Mesendoderm (in vitro differentiated cells): Measurements from ENCODE around the gene OS9.
A peak's percentile ranks its signal among the peaks of the same experiment; 100 is the strongest.

Experiments used
- DNase-seq: peaks from one replicate; pipeline ENCODE4 v3.0.0; 2013
- H2AK5ac ChIP-seq: 2 replicates; pipeline ENCODE4 v1.6.1; 2013; ENCODE audit warnings: low read length, inconsistent platforms
- H2BK120ac ChIP-seq: 2 replicates; pipeline ENCODE4 v1.6.1; 2013; ENCODE audit warnings: low read depth, mild to moderate bottlenecking, low read length, moderate library complexity, mixed read lengths
- H2BK15ac ChIP-seq: replicated peaks from 2 replicates; pipeline ENCODE4 v1.6.1; 2013; ENCODE audit warnings: low read depth, mild to moderate bottlenecking, moderate library complexity
- H2BK5ac ChIP-seq: 2 replicates; pipeline ENCODE4 v1.6.1; 2013; ENCODE audit warnings: low read length, inconsistent platforms
- H3K18ac ChIP-seq: 2 replicates; pipeline ENCODE4 v1.6.1; 2013; ENCODE audit warnings: mild to moderate bottlenecking, low read length, mixed read lengths
- H3K23ac ChIP-seq: one replicate; pipeline ENCODE4 v1.6.1; 2013; ENCODE audit warnings: low read length
- H3K27ac ChIP-seq: 2 replicates; pipeline ENCODE4 v1.5.1; 2013; ENCODE audit warnings: low read depth, mild to moderate bottlenecking, inconsistent platforms, low read length, moderate library complexity
- H3K27me3 ChIP-seq: 2 replicates; pipeline ENCODE4 v1.6.1; 2013; ENCODE audit warnings: low read length, control low read depth, mild to moderate bottlenecking, inconsistent platforms; ENCODE audit not compliant: insufficient read depth, poor library complexity
- H3K36me3 ChIP-seq: 2 replicates; pipeline ENCODE4 v1.6.1; 2013; ENCODE audit warnings: low read length, inconsistent platforms; ENCODE audit not compliant: control insufficient read depth, insufficient read depth
- H3K4ac ChIP-seq: one replicate; pipeline ENCODE4 v1.6.1; 2013; ENCODE audit warnings: low read depth, mild to moderate bottlenecking, low read length, moderate library complexity
- H3K4me1 ChIP-seq: 2 replicates; pipeline ENCODE4 v1.6.1; 2013; ENCODE audit warnings: low read depth, low read length, inconsistent platforms; ENCODE audit not compliant: control insufficient read depth
- H3K4me2 ChIP-seq: 2 replicates; pipeline ENCODE4 v1.6.1; 2013; ENCODE audit warnings: low read length
- H3K4me3 ChIP-seq: 2 replicates; pipeline ENCODE4 v1.5.1; 2013; ENCODE audit warnings: mild to moderate bottlenecking, low read length
- H3K56ac ChIP-seq: one replicate; pipeline ENCODE4 v1.6.1; 2013; ENCODE audit warnings: low read length
- H3K79me1 ChIP-seq: 2 replicates; pipeline ENCODE4 v1.6.1; 2013; ENCODE audit warnings: low read length, inconsistent platforms
- H3K79me2 ChIP-seq: 2 replicates; pipeline ENCODE4 v1.6.1; 2013; ENCODE audit warnings: mild to moderate bottlenecking, low read length; ENCODE audit not compliant: control insufficient read depth, insufficient read depth
- H3K9ac ChIP-seq: 2 replicates; pipeline ENCODE4 v1.6.1; 2013; ENCODE audit warnings: low read length, inconsistent platforms
- H4K5ac ChIP-seq: one replicate; pipeline ENCODE4 v1.6.1; 2013; ENCODE audit warnings: low read length
- H4K8ac ChIP-seq: one replicate; pipeline ENCODE4 v1.6.1; 2013; ENCODE audit warnings: low read depth, mild to moderate bottlenecking, control low read depth, low read length, moderate library complexity
- WGBS: extraction: QIAGEN DNeasy Blood & Tissue Kit; methylation state at CpG from one replicate; pipeline ENCODE4 v1.1.7; 2013; ENCODE audit warnings: low lambda C conversion rate, missing lambda C conversion rate; ENCODE audit not compliant: insufficient coverage; ENCODE audit errors: extremely low coverage; 5-methylcytosine and 5-hydroxymethylcytosine counted together

Gene OS9

DNA sequence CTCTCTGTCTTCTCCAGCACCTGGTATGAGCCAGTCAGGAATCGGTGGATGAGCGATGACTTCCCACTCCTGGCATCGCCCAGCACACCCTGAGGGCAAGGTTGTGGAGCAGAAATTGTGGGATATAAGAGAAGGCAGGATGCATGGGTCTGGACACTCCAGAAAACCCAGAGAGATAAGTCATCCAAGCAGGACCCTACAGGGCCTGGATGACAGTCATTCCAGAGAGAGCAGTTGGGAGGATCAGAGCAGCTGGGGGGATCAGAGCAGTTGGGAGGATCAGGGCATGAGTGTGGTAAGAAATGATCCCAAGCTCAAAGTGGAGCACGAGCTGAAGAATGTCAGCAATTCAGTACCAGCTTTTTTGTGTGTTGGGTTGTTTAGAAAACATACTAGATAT, 40.7 kb downstream of the OS9 start:
- H3K18ac ChIP-seq: no peak overlapping the region
- no peak overlapping the region for H3K56ac ChIP-seq
- H3K23ac ChIP-seq: no peak overlapping the region
- H4K5ac ChIP-seq: no peak overlapping the region
- no peak overlapping the region for H3K9ac ChIP-seq
- H3K79me2 ChIP-seq: no peaks in the 10 kb centered on the region
- H3K4ac ChIP-seq: no peak overlapping the region
- peaks cover 2% of the 10 kb centered on the region for H3K4me1 ChIP-seq
- no peaks in the 10 kb centered on the region for H3K36me3 ChIP-seq
- no peaks in the 10 kb centered on the region for H3K79me1 ChIP-seq
- peaks cover 60% of the 10 kb centered on the region for H3K27me3 ChIP-seq
- no peak overlapping the region for H3K4me2 ChIP-seq
- H4K8ac ChIP-seq: no peak overlapping the region
- no peak overlapping the region for H2BK5ac ChIP-seq
- DNase-seq: no peak
- H3K27ac ChIP-seq: no peak overlapping the region
- H2AK5ac ChIP-seq: no peak overlapping the region
- WGBS: no CpG with 5 or more reads among the region's 4 CpGs
- H3K4me3 ChIP-seq: no peak overlapping the region
- H2BK15ac ChIP-seq: no peak overlapping the region
- no peak overlapping the region for H2BK120ac ChIP-seq

DNA sequence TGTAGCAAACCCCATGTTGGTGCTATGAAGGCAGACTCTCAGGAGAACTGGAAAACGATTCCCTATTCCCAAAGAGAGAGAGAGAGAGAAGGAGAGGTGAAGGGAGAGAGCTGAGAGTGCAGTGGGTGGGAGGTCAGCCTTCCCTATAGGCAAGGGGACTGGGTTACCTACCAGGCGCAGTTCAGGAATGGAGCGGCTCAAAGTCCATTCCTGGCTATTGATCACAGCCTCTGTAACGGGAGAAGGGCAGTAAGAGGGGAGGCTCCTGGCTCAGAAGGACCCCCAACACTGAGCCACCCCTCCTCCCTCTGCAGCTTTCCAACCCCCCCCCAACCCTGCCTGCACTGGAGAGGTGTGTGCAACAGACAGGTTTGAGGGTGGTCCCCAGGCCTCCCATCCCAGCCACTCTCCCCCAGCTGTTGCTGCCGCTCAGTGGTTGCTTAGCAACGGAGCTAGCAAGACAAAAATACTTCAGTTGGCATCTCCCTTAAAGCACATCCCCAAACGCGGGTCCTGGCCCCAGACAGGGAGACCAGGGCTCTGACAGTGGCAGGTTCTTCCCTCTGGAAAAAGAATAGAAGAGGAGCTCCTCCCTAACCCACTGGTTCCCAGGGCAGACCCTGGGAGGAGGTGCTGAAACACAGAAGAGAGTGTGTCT, 41.4 kb downstream of the OS9 start:
- Histone ChIP-seq H3K56ac (no peak overlapping the region), H2BK120ac (no peak overlapping the region), H3K79me1 (no peaks in the 10 kb centered on the region), H2AK5ac (no peak overlapping the region), H2BK5ac (no peak overlapping the region), H3K4me2 (no peak overlapping the region), H3K4me1 (peaks cover 2% of the 10 kb centered on the region), H2BK15ac (no peak overlapping the region), H3K27me3 (peaks cover 63% of the 10 kb centered on the region), H3K36me3 (no peaks in the 10 kb centered on the region), H3K18ac (no peak overlapping the region), H4K5ac (no peak overlapping the region), H3K9ac (no peak overlapping the region), H4K8ac (no peak overlapping the region), H3K4ac (no peak overlapping the region), H3K79me2 (no peaks in the 10 kb centered on the region), H3K23ac (no peak overlapping the region), H3K27ac (no peak overlapping the region), H3K4me3 (no peak overlapping the region)
- no CpG with 5 or more reads among the region's 8 CpGs for WGBS
- peak; percentile 56 for DNase-seq

DNA sequence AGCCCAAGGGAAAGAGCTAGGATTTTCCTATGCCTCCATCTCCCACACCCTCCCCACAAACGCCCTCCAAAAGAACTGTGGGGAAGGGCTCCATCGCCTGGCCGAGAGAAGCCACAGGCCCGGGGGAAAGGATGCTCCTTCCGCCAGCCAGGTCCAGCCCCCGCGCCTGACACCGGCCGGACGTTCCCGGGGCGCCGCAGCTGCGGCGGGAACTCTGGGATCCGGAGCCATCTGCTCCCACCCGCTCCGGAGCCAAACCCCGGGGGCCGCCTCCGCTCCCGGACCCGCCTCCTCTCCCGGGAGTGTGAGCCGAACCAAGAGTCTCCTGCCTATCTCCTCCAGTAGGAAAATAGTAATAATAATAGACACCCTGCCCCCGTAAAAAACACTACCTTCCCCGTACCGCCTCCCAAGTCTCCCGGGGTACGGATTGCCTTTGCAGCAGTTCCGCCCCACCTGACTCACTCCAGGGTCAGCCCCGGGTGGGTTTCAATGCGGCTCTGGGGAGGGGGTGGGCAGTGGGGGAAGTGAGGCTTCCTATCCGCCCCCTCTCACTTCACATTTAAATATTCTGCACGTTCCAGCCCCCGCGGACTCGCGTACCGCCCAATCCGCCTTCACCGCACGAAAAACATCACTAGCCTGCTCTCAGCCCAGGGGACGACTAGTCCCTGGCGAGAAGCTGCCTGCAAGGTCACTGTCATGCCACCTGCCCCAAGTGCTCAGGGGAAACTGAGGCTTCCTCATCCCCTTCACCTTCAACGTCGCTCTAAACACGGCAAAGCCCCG, 42.2 kb downstream of the OS9 start:
- no peak overlapping the region for H4K8ac ChIP-seq
- peaks cover 65% of the 10 kb centered on the region for H3K27me3 ChIP-seq
- H3K18ac ChIP-seq: no peak overlapping the region
- no peak overlapping the region for H3K4me3 ChIP-seq
- H3K4me1 ChIP-seq: peaks cover 2% of the 10 kb centered on the region
- no peaks in the 10 kb centered on the region for H3K36me3 ChIP-seq
- no peaks in the 10 kb centered on the region for H3K79me1 ChIP-seq
- no peak overlapping the region for H3K27ac ChIP-seq
- no peak overlapping the region for H2BK5ac ChIP-seq
- H2AK5ac ChIP-seq: no peak overlapping the region
- no peak overlapping the region for H2BK15ac ChIP-seq
- WGBS: no CpG with 5 or more reads among the region's 49 CpGs
- no peak overlapping the region for H3K4ac ChIP-seq
- no peak overlapping the region for H3K23ac ChIP-seq
- peak; percentile 83 for DNase-seq
- H2BK120ac ChIP-seq: no peak overlapping the region
- H3K56ac ChIP-seq: peak overlapping the region; percentile 34
- peak overlapping the region; percentile 18 for H3K4me2 ChIP-seq
- H4K5ac ChIP-seq: no peak overlapping the region
- H3K79me2 ChIP-seq: no peaks in the 10 kb centered on the region
- no peak overlapping the region for H3K9ac ChIP-seq

DNA sequence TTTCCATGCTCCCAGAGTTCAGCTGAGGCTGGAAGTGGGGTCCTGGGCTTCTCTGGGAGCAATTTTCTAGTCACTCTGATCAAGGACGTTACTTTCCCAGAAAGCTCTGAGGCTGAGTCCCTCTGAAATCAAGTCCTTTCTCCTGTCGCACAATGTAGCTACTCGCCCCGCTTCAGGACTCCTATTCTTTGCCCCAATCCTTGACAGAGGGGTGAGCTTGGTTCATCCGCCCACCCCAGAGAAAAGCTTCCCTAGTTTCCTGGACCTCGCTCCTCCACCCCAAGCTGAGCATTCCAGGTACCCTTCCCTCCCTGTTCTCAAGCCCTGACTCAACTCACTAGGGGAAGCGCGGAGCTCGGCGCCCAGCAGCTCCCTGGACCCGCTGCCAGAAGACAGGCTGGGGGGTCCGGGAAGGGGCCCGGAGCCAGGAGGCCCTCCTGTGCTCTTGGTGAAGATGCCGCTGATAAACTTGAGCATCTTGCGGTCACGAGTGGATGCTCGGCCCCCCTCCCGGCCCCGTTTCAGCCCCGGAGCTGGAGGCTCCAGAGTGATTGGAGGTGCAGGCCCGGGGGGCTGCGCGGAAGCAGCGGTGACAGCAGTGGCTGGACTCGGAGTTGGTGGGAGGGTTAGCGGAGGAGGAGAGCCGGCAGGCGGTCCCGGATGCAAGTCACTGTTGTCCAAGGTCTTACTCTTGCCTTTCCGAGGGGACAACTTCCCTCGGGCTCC, 43.0 kb downstream of the OS9 start:
- H4K5ac ChIP-seq: no peak overlapping the region
- H3K27ac ChIP-seq: no peak overlapping the region
- no peak overlapping the region for H3K4me3 ChIP-seq
- H2BK15ac ChIP-seq: no peak overlapping the region
- H3K56ac ChIP-seq: peak overlapping the region; percentile 34
- no peaks in the 10 kb centered on the region for H3K36me3 ChIP-seq
- H3K79me2 ChIP-seq: no peaks in the 10 kb centered on the region
- peaks cover 2% of the 10 kb centered on the region for H3K4me1 ChIP-seq
- H3K9ac ChIP-seq: no peak overlapping the region
- H2BK120ac ChIP-seq: no peak overlapping the region
- no peak for DNase-seq
- no peak overlapping the region for H3K4ac ChIP-seq
- H3K4me2 ChIP-seq: peak overlapping the region; percentile 18
- peaks cover 65% of the 10 kb centered on the region for H3K27me3 ChIP-seq
- no peak overlapping the region for H2BK5ac ChIP-seq
- no peak overlapping the region for H3K18ac ChIP-seq
- peak overlapping the region; percentile 66 for H3K23ac ChIP-seq
- WGBS: no CpG with 5 or more reads among the region's 31 CpGs
- no peak overlapping the region for H2AK5ac ChIP-seq
- no peak overlapping the region for H4K8ac ChIP-seq
- no peaks in the 10 kb centered on the region for H3K79me1 ChIP-seq

DNA sequence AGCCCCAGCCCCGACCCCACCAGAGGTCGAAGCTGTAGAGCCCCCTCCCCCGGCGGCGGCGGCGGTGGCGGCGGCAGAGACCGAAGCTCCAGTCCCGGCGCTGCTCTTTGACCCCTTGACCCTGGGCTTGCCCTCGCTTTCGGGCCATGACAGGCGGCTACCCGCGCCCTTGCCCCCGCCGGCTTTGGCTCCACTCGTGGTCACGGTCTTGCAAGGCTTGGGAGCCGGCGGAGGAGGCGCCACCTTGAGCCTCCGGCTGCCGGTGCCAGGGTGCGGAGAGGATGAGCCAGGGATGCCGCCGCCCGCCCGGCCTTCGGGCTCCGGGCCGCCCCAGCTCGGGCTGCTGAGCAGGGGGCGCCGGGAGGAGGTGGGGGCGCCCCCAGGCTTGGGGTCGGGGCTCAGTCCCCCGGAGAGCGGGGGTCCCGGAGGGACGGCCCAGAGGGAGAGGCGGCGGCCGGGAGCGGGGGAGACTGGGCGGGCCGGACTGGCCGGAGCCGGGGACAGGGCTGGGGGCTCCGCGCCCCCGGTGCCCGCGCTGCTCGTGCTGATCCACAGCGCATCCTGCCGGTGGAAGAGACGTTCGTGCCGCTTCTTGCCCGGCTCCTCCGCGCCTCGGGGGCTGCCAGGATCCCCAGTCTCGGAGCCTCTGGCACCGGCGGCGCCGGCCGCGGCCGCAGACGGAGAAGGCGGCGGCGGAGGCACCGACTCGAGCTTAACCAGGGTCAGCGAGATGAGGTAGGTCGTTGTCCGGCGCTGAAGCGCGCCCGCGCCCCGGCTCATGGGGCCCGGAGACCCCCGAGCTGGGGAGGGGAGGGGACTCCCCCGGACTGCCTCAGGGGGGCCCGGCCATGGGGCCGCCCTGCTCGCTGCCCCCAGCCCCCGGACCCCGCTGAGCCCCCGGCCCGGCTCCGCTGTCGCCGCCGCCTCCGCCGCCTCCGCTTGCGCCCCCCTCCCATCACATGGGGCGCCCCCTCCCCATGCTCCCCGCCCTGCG, 43.8 kb downstream of the OS9 start:
- Histone ChIP-seq H3K56ac (no peak overlapping the region), H4K8ac (no peak overlapping the region), H3K4me2 (peak overlapping the region; percentile 13), H3K9ac (no peak overlapping the region), H3K23ac (peak overlapping the region; percentile 66), H4K5ac (no peak overlapping the region), H3K79me1 (no peaks in the 10 kb centered on the region), H3K18ac (no peak overlapping the region), H3K4me1 (peaks cover 2% of the 10 kb centered on the region), H3K79me2 (no peaks in the 10 kb centered on the region), H2BK5ac (no peak overlapping the region), H3K27me3 (peaks cover 62% of the 10 kb centered on the region), H2BK15ac (no peak overlapping the region), H2BK120ac (no peak overlapping the region), H3K27ac (no peak overlapping the region), H3K36me3 (no peaks in the 10 kb centered on the region), H3K4ac (no peak overlapping the region), H3K4me3 (no peak overlapping the region), H2AK5ac (no peak overlapping the region)
- DNase-seq: no peak
- no CpG with 5 or more reads among the region's 110 CpGs for WGBS
